AG10803 (cell line): Measurements from ENCODE around the gene HMGB4.

Experiments used
- DNase-seq: peaks from one replicate; pipeline ENCODE4 v3.0.0; 2010; ENCODE audit warnings: low read depth
- H3K4me3 ChIP-seq: 2 replicates; pipeline ENCODE4 v1.5.1; 2011; ENCODE audit warnings: mild to moderate bottlenecking, low read length, control low read depth
- CTCF ChIP-seq: conservative IDR thresholded peaks from 2 replicates; pipeline ENCODE4 v1.5.1; 2011; ENCODE audit warnings: mild to moderate bottlenecking, low read length, control low read depth, inconsistent platforms

The HMGB4 gene

GRCh38 chr1:33893147-33893830 is 29.4 kb downstream of the HMGB4 start:
- H3K4me3 ChIP-seq, result no peak overlapping the region

GRCh38 chr1:33895396-33895795 is 31.5 kb downstream of the HMGB4 start:
- no peak for DNase-seq
- no peak overlapping the region for H3K4me3 ChIP-seq
- TF ChIP-seq CTCF, result no peak

More at GRCh38 chr1:33893147-33893830, 29.4 kb downstream of the HMGB4 start:
- no peak for TF ChIP-seq CTCF
- DNase-seq, result peak; percentile 97

- no peak for TF ChIP-seq CTCF
- no peak overlapping the region for H3K4me3 ChIP-seq
- no peak for DNase-seq
Measured at GRCh38 chr1:33895976-33896375, 32.1 kb downstream of the HMGB4 start.

GRCh38 chr1:33897092-33897725 is 33.3 kb downstream of the HMGB4 start:
- peak; percentile 60 for DNase-seq
- no peak overlapping the region for H3K4me3 ChIP-seq
- TF ChIP-seq CTCF, result no peak

- TF ChIP-seq CTCF, result no peak
Measured at GRCh38 chr1:33898406-33898805, 34.5 kb downstream of the HMGB4 start.

GRCh38 chr1:33898881-33899280 is 35.0 kb downstream of the HMGB4 start:
- DNase-seq, result no peak
- TF ChIP-seq CTCF, result no peak

More at GRCh38 chr1:33898406-33898805, 34.5 kb downstream of the HMGB4 start:
- no peak for DNase-seq
- no peak overlapping the region for H3K4me3 ChIP-seq

GRCh38 chr1:33899746-33900145 is 35.9 kb downstream of the HMGB4 start:
- H3K4me3 ChIP-seq, result no peak overlapping the region
- no peak for DNase-seq
- no peak for TF ChIP-seq CTCF

More at GRCh38 chr1:33898881-33899280, 35.0 kb downstream of the HMGB4 start:
- H3K4me3 ChIP-seq, result no peak overlapping the region
